CD4-positive, alpha-beta T cell treated with Interleukin-12 subunit alpha and Interleukin-12 subunit beta, for 1 hour (primary cell): ENCODE results near the gene UBE2G1.
A peak's percentile ranks its signal among the peaks of the same experiment; 100 is the strongest.

Experiments used
- DNase-seq: peaks from one replicate; pipeline ENCODE4 v3.0.0-alpha.2; 2020

Gene UBE2G1

GRCh38 chr17:4333041-4333440, 33.4 kb downstream of the UBE2G1 start:
- DNase-seq, result no peak

- no peak for DNase-seq
Measured at GRCh38 chr17:4332296-4332970, 34.0 kb downstream of the UBE2G1 start.

GRCh38 chr17:4331614-4332013, 34.9 kb downstream of the UBE2G1 start:
- DNase-seq, result no peak

- DNase-seq, result no peak
Measured at GRCh38 chr17:4329838-4330237, 36.6 kb downstream of the UBE2G1 start.

- no peak for DNase-seq
Measured at GRCh38 chr17:4327606-4328005, 38.9 kb downstream of the UBE2G1 start.

GRCh38 chr17:4326608-4327007, 39.9 kb downstream of the UBE2G1 start:
- DNase-seq, result no peak

GRCh38 chr17:4326112-4326511, 40.4 kb downstream of the UBE2G1 start:
- no peak for DNase-seq

GRCh38 chr17:4324463-4324862, 42.0 kb downstream of the UBE2G1 start:
- DNase-seq, result no peak

GRCh38 chr17:4319221-4319620, 47.3 kb downstream of the UBE2G1 start:
- DNase-seq, result no peak

GRCh38 chr17:4318596-4318995, 47.9 kb downstream of the UBE2G1 start:
- no peak for DNase-seq

GRCh38 chr17:4318186-4318585, 48.3 kb downstream of the UBE2G1 start:
- no peak for DNase-seq

GRCh38 chr17:4317610-4318009, 48.9 kb downstream of the UBE2G1 start:
- DNase-seq, result no peak

- DNase-seq, result no peak
Measured at GRCh38 chr17:4316648-4317047, 49.8 kb downstream of the UBE2G1 start.

- no peak for DNase-seq
Measured at GRCh38 chr17:4314618-4315017, 51.9 kb downstream of the UBE2G1 start.

GRCh38 chr17:4314179-4314578, 52.3 kb downstream of the UBE2G1 start:
- DNase-seq, result no peak

- DNase-seq, result no peak
Measured at GRCh38 chr17:4313221-4314114, 53.0 kb downstream of the UBE2G1 start.

GRCh38 chr17:4310354-4311060, 56.0 kb downstream of the UBE2G1 start:
- no peak for DNase-seq

GRCh38 chr17:4309897-4310296, 56.6 kb downstream of the UBE2G1 start:
- no peak for DNase-seq

- no peak for DNase-seq
Measured at GRCh38 chr17:4307179-4307930, 59.1 kb downstream of the UBE2G1 start.

GRCh38 chr17:4305224-4305623, 61.3 kb downstream of the UBE2G1 start:
- DNase-seq, result no peak

GRCh38 chr17:4304417-4305027, 62.0 kb downstream of the UBE2G1 start:
- peak; percentile 69 for DNase-seq

GRCh38 chr17:4301066-4301465, 65.4 kb downstream of the UBE2G1 start:
- DNase-seq, result no peak
